Tibial nerve (tissue), 4 donors: Measurements from ENCODE around the gene CDK5.

ENCODE experiments used
- EP300 ChIP-seq, 2 donors: sonication (generic); formaldehyde crosslinking; IDR thresholded peaks; one replicate each; pipeline ENCODE4 v1.6.1; 2017; ENCODE audit warnings: antibody characterized with exemption in 2 of 2, mild to moderate bottlenecking in 1 of 2
- POLR2A ChIP-seq, 2 donors: fragments of 450-650 bp; IDR thresholded peaks; one replicate each; pipeline ENCODE4 v1.6.1; 2017; ENCODE audit warnings: antibody characterized with exemption in 2 of 2, mild to moderate bottlenecking in 2 of 2, moderate library complexity in 2 of 2
- TF ChIP-seq, protein P1 (sequence below), 5 experiments: fragments of 200-600 bp in 3 of 5; fragments of 450-650 bp in 2 of 5; sonication (generic) in 3 of 5; IDR thresholded peaks; one replicate each; pipeline ENCODE4 v1.5.1; 2016 to 2019; ENCODE audit warnings: antibody characterized with exemption in 5 of 5, mild to moderate bottlenecking in 3 of 5, moderate library complexity in 2 of 5

DNA sequence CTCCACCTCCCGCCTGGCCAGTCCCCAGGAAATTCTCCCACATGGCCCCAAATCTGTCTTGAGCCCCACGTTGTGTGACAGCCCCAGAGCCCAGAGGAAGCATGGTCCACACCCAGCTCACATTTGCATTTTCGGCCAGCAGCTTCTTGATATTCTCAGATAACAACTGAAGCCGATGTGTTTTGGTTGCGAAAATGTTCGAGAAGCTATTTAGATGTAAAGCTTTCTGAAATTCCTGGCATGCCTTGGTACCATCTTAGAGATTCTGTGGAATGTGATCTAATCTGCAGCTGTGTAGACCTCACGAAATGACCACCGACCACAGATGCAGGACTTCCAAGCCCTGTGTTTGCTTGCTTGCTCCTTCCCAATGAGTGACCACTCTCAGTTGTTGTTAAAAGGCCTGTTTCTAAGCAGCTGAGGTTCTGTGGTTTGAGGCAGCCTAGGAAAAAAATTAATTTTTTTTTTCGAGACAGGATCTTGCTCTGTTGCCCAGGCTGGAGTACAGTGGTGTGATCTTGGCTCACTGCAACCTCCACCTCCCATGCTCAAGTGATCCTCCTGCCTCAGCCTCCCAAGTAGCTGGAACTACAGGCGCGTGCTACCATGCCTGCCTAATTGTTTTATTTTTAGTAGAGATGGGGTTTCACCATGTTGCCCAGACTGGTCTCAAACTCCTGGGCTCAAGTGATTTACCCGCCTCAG is 10.5 kb upstream of the CDK5 start:
- TF ChIP-seq, protein P1, sequence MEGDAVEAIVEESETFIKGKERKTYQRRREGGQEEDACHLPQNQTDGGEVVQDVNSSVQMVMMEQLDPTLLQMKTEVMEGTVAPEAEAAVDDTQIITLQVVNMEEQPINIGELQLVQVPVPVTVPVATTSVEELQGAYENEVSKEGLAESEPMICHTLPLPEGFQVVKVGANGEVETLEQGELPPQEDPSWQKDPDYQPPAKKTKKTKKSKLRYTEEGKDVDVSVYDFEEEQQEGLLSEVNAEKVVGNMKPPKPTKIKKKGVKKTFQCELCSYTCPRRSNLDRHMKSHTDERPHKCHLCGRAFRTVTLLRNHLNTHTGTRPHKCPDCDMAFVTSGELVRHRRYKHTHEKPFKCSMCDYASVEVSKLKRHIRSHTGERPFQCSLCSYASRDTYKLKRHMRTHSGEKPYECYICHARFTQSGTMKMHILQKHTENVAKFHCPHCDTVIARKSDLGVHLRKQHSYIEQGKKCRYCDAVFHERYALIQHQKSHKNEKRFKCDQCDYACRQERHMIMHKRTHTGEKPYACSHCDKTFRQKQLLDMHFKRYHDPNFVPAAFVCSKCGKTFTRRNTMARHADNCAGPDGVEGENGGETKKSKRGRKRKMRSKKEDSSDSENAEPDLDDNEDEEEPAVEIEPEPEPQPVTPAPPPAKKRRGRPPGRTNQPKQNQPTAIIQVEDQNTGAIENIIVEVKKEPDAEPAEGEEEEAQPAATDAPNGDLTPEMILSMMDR (IDR thresholded peaks at IDR 0.05), result no peak
- no peak for TF ChIP-seq POLR2A (IDR thresholded peaks at IDR 0.05)
- TF ChIP-seq EP300 (IDR thresholded peaks at IDR 0.05), result no peak
